GM23248 (cell line): ENCODE data around the gene STMN1. TPM values are rescaled to one million over a fixed set of nuclear protein-coding genes. Genes with fewer than 3 reads are reported as not detected.

Experiments
- DNase-seq: peaks from one replicate; pipeline ENCODE4 v3.0.0-alpha.2; 2015
- H2AFZ ChIP-seq: fragments of 200-600 bp; sonication (generic); 2 replicates; pipeline ENCODE4 v1.6.1; 2016; ENCODE audit warnings: antibody characterized with exemption
- H3F3A ChIP-seq: fragments of 200-600 bp; sonication (generic); 2 replicates; pipeline ENCODE4 v1.6.1; 2016; ENCODE audit warnings: mild to moderate bottlenecking, antibody characterized with exemption, mixed run types; ENCODE audit not compliant: insufficient read depth
- H3K27ac ChIP-seq: fragments of 200-600 bp; sonication (generic); 2 replicates; pipeline ENCODE4 v1.5.1; 2016; ENCODE audit warnings: mild to moderate bottlenecking
- H3K27me3 ChIP-seq: fragments of 200-600 bp; sonication (generic); replicated peaks from 2 replicates; pipeline ENCODE4 v1.6.1; 2016; ENCODE audit warnings: mild to moderate bottlenecking; ENCODE audit not compliant: insufficient read depth
- H3K36me3 ChIP-seq: fragments of 200-600 bp; sonication (generic); 2 replicates; pipeline ENCODE4 v1.6.1; 2016; ENCODE audit warnings: low read depth, mild to moderate bottlenecking
- H3K4me1 ChIP-seq: fragments of 200-600 bp; sonication (generic); 2 replicates; pipeline ENCODE4 v1.6.1; 2016; ENCODE audit warnings: mild to moderate bottlenecking; ENCODE audit not compliant: insufficient read depth
- H3K4me2 ChIP-seq: fragments of 200-600 bp; sonication (generic); one replicate; pipeline ENCODE4 v1.6.1; 2016; ENCODE audit warnings: mild to moderate bottlenecking; ENCODE audit not compliant: unreplicated experiment
- H3K4me3 ChIP-seq: fragments of 200-600 bp; sonication (generic); 2 replicates; pipeline ENCODE4 v1.5.1; 2016; ENCODE audit warnings: mild to moderate bottlenecking
- H3K79me2 ChIP-seq: fragments of 200-600 bp; sonication (generic); 2 replicates; pipeline ENCODE4 v1.6.1; 2016; ENCODE audit warnings: mild to moderate bottlenecking; ENCODE audit not compliant: insufficient read depth
- H3K9ac ChIP-seq: fragments of 200-600 bp; sonication (generic); 2 replicates; pipeline ENCODE4 v1.6.1; 2016; ENCODE audit warnings: mild to moderate bottlenecking
- H3K9me2 ChIP-seq: fragments of 200-600 bp; sonication (generic); 2 replicates; pipeline ENCODE4 v1.6.1; 2016; ENCODE audit warnings: mixed run types, mild to moderate bottlenecking, moderate library complexity; ENCODE audit not compliant: insufficient read depth
- H3K9me3 ChIP-seq: fragments of 200-600 bp; sonication (generic); one replicate; pipeline ENCODE4 v1.6.1; 2017; ENCODE audit warnings: low read depth
- H4K20me1 ChIP-seq: fragments of 200-600 bp; sonication (generic); 2 replicates; pipeline ENCODE4 v1.6.0; 2016; ENCODE audit not compliant: insufficient read depth
- EZH2 ChIP-seq: fragments of 200-600 bp; sonication (generic); IDR thresholded peaks from 2 replicates; pipeline ENCODE4 v1.6.1; 2018; ENCODE audit warnings: antibody characterized with exemption, mild to moderate bottlenecking; ENCODE audit not compliant: insufficient read depth, poor library complexity, severe bottlenecking
- EZH2phosphoT487 ChIP-seq: fragments of 200-600 bp; sonication (generic); IDR thresholded peaks from 2 replicates; pipeline ENCODE4 v1.6.1; 2018; ENCODE audit warnings: antibody characterized with exemption, moderate library complexity, mild to moderate bottlenecking, low read depth; ENCODE audit not compliant: insufficient read depth
- WGBS, 2 experiments: methylation state at CpG; one replicate each; pipeline ENCODE4 v1.1.6; 2015 to 2017; ENCODE audit warnings: low lambda C conversion rate in 2 of 2, low coverage in 1 of 2; ENCODE audit errors: missing lambda C conversion rate in 2 of 2; 5-methylcytosine and 5-hydroxymethylcytosine counted together
- in situ Hi-C: fragments of 300-500 bp; cut with MboI; formaldehyde crosslinking; loops from 2 replicates; pipeline ENCODE4 v1.15.0; 2020
- polyA plus RNA-seq: library from polyadenylated mRNA; unstranded; fragments of >200 nt; fragmentation: Nextera tagmentation; extraction: Ambion mirVana; gene quantifications from 2 replicates; pipeline ENCODE4 v1.2.1, GENCODE V29; 2016
- total RNA-seq: library from RNA; depleted of rRNA; stranded (reverse); fragments of >200 nt; shearing (Covaris generic); gene quantifications from 2 replicates; pipeline ENCODE4 v1.2.3, GENCODE V29; 2014

The STMN1 gene
- total and polyA plus RNA-seq, 2 experiments from 2014 or later: 45.2 to 301 TPM

- no peak for DNase-seq
- Histone ChIP-seq H3K36me3 (no peaks in the 10 kb centered on the region; the same call in 1 of the 2 replicates), H3K9ac (no peak overlapping the region), H3K27me3 (no peaks in the 10 kb centered on the region), H3K9me2 (no peaks in the 10 kb centered on the region), H3K27ac (no peak overlapping the region), H3F3A (peaks cover 8% of the 10 kb centered on the region), H3K4me2 (no peak overlapping the region), H4K20me1 (no peaks in the 10 kb centered on the region), H2AFZ (no peak overlapping the region), H3K79me2 (no peaks in the 10 kb centered on the region), H3K4me1 (no peaks in the 10 kb centered on the region), H3K4me3 (no peak overlapping the region), H3K9me3 (no peaks in the 10 kb centered on the region)
- WGBS, 2 experiments: 97 to 99% methylated on average over 3 of the region's 3 CpGs
- TF ChIP-seq EZH2phosphoT487 (no peak), EZH2 (no peak)
- in situ Hi-C loops: no loop called here
Measured at GRCh38 chr1:25864434-25864833, 41.8 kb downstream of the STMN1 start.

DNA sequence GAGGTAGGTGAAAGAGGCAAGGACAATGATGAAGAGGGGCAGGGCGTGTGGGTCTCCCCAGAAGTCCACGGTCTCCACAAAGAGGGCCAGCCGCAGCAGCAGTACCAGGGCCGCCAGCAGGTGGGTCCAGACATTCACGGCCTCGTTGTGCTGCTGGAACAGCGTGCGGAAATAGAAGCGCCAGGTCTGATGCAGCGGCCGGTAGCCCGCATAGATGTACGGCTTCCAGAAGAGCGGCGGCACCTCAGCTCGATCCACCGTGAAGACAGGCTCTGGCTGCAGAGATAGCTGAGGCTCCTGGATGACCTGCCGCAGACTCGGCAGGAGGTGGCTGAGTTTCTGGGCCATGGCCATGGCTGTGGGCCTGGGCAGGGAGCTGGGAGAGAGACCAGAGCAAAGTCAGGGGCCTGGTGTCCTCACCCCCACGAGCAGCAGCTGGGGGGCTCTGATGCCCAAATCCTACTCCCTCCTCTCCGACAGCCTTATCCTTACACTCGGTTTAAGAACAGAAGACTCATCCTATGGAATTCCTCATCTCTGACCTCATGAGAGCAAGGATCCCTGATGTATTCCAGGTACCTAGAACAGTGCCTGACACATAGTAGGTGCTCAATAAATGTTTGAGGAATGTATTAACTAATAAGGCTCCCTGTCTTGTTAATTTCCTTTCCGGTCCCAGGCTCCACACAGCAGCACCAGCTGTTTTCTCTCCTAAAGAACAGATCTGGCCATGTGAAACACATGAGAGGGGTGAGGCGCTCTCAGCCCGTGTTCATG, 42.5 kb downstream of the STMN1 start:
- Histone ChIP-seq H3K4me3 (no peak overlapping the region), H3K27me3 (no peaks in the 10 kb centered on the region), H3K9me3 (no peaks in the 10 kb centered on the region), H3K9me2 (no peaks in the 10 kb centered on the region), H3K9ac (no peak overlapping the region), H3K36me3 (no peaks in the 10 kb centered on the region; the same call in 1 of the 2 replicates), H3K79me2 (peaks cover 2% of the 10 kb centered on the region; the same call in 1 of the 2 replicates), H3K27ac (no peak overlapping the region), H3K4me1 (no peaks in the 10 kb centered on the region), H2AFZ (no peak overlapping the region), H4K20me1 (no peaks in the 10 kb centered on the region), H3F3A (peaks cover 8% of the 10 kb centered on the region), H3K4me2 (no peak overlapping the region)
- in situ Hi-C loops: no loop called here
- 92 to 93% methylated on average over 24 to 25 of the region's 25 CpGs for WGBS, 2 experiments
- no peak for DNase-seq
- TF ChIP-seq EZH2 (no peak), EZH2phosphoT487 (no peak)

DNA sequence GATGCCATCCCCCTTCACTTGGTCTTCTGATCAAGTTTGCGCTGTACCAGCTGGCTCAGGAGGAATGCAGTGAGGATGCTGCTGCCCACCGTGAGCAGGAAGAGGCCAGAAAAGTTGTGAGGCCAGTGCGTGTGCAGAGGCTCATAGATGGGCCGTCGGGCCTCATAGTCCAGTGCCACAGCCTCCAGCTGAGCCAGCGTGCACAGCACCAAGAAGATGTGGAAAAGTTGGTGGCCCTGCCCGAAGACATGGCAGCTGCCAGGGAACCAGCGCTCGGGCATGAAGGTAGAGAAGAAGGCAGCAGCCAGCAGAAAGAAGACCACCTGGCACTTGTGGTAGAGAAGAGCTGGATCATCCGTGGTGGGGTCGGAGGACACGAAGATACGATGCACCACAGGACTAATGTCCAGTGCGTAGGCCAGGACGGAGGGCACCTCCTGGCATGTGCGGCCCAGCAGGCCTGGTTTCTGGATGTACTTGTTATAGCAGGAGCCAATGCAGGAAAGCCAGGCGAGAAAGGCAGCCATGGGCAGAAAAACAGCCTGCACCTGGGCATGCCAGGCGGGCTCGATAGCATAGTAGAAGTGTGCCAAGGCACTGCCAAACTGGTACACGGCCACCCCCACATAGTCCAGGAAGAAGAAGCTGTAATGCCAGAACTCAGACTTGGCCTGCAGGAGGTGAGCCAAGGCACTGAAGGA, 43.3 kb downstream of the STMN1 start:
- H3K36me3 ChIP-seq: no peaks in the 10 kb centered on the region; the same call in 1 of the 2 replicates
- no peaks in the 10 kb centered on the region for H3K9me2 ChIP-seq
- peaks cover 8% of the 10 kb centered on the region; the same call in 1 of the 2 replicates for H3K79me2 ChIP-seq
- TF ChIP-seq EZH2 (no peak), EZH2phosphoT487 (no peak)
- in situ Hi-C loops: no loop called here
- H3K9me3 ChIP-seq: no peaks in the 10 kb centered on the region
- H3K4me2 ChIP-seq: no peak overlapping the region
- H3K27me3 ChIP-seq: no peaks in the 10 kb centered on the region
- 98 to 99% methylated on average over 20 of the region's 20 CpGs for WGBS, 2 experiments
- no peak overlapping the region for H3K27ac ChIP-seq
- H3F3A ChIP-seq: peaks cover 8% of the 10 kb centered on the region
- no peak overlapping the region for H3K9ac ChIP-seq
- H2AFZ ChIP-seq: no peak overlapping the region
- no peak for DNase-seq
- H3K4me1 ChIP-seq: no peaks in the 10 kb centered on the region
- H4K20me1 ChIP-seq: no peaks in the 10 kb centered on the region
- no peak overlapping the region for H3K4me3 ChIP-seq

GRCh38 chr1:25861316-25862286, 44.6 kb downstream of the STMN1 start:
- Histone ChIP-seq H3K9ac (no peak overlapping the region), H3K79me2 (peaks cover 19% of the 10 kb centered on the region; the same call in 1 of the 2 replicates), H3K4me1 (no peaks in the 10 kb centered on the region), H3K4me2 (no peak overlapping the region), H4K20me1 (no peaks in the 10 kb centered on the region), H3K9me2 (no peaks in the 10 kb centered on the region), H3K36me3 (no peaks in the 10 kb centered on the region; the same call in 1 of the 2 replicates), H3K27ac (no peak overlapping the region), H3K4me3 (no peak overlapping the region), H3K9me3 (no peaks in the 10 kb centered on the region), H3F3A (peaks cover 8% of the 10 kb centered on the region), H2AFZ (no peak overlapping the region), H3K27me3 (no peaks in the 10 kb centered on the region)
- 79 to 85% methylated on average over 10 to 16 of the region's 16 CpGs for WGBS, 2 experiments
- in situ Hi-C loops: no loop called here
- TF ChIP-seq EZH2 (no peak), EZH2phosphoT487 (no peak)
- no peak for DNase-seq
